GM12875 (cell line): ENCODE measurements around the gene AK2.

Source experiments
- H3K4me3 ChIP-seq: one replicate; pipeline ENCODE4 v1.5.1; 2011; ENCODE audit warnings: low read depth, low read length, control low read depth
- TF ChIP-seq, protein P1 (sequence below): IDR thresholded peaks from 2 replicates; pipeline ENCODE4 v1.5.1; 2011; ENCODE audit warnings: low read depth, mild to moderate bottlenecking, control low read depth, inconsistent platforms, low read length, moderate library complexity, borderline replicate concordance; ENCODE audit not compliant: insufficient read depth

The AK2 gene

DNA sequence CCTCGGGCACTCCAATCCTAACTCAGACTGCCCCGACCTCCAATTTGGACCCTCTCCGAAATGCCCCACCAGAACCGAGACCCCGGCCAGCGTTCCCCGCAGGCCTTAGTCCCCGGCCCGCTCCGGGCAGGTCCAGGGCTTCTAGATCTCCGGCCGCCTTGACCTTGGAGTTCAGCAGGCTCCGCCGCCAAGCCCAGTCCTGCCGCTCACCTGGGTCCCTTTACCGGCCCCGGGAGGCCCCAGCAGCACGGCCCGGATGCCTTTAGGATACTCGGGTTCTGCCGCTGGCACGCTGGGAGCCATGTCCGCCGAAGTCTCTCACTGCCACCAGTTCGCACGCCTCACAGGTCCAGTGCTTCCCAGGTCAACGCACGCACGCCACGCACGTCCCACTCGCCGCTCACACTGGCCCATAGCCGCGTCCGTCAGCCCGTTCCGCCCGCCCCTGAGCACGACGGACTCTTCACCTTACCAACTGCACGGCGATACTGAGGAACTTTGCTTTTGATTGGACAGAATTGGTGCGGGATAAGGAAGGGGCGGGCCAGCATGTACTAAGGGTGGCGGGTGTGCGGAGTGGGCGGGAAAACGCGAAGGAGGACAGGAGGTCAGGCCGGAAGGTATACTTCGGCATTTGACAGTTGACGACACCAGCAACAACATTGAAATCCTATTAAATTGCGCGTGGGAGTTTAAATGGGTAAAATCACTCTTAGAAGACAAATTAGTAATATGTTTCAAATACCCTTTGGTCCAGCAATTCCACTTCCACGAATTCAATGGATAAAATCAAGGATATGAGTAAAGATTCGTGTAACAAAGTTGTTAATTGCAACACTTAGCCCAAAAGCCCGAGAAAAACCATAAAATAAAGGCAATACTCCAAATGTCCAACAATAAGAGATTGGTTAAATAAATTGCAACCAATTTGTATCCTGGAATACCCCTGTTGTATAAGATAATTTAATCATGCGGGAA lies at the start of gene AK2:
AK2 (minus strand) TSS at position 358 of the 978 bp plus-strand sequence; CDS start at position 303, 55 bp downstream.
- TF ChIP-seq, protein P1, sequence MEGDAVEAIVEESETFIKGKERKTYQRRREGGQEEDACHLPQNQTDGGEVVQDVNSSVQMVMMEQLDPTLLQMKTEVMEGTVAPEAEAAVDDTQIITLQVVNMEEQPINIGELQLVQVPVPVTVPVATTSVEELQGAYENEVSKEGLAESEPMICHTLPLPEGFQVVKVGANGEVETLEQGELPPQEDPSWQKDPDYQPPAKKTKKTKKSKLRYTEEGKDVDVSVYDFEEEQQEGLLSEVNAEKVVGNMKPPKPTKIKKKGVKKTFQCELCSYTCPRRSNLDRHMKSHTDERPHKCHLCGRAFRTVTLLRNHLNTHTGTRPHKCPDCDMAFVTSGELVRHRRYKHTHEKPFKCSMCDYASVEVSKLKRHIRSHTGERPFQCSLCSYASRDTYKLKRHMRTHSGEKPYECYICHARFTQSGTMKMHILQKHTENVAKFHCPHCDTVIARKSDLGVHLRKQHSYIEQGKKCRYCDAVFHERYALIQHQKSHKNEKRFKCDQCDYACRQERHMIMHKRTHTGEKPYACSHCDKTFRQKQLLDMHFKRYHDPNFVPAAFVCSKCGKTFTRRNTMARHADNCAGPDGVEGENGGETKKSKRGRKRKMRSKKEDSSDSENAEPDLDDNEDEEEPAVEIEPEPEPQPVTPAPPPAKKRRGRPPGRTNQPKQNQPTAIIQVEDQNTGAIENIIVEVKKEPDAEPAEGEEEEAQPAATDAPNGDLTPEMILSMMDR, result no peak

DNA sequence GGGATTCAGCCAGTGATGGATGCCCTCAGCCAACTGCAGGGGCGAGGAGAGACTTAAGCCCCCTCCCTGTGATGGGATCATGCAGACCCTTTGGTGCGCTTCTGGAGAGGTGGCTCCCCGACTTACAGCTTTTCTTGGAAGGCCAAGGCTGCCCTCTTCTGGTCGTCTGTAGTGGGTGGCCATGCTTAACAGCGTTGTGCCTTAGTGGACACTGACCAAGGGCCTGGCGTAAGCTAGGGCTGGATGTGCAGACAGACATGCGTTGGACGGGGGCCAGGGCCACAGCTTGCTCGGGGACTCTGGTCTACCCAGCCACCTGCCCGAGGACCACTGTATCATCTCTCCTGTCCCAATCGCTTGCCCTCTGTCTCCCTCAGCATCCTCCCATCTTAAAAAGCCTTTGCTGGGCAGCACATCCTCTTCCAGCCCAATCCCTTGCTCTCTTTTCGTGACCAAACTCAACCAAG lies 49.7 kb upstream of the AK2 start:
- TF ChIP-seq, protein P1, result peak; percentile 72
- no peak overlapping the region for H3K4me3 ChIP-seq

More for the DNA sequence above, at the start of gene AK2:
- H3K4me3 ChIP-seq, result peak within 1 kb of the TSS; percentile 87

DNA sequence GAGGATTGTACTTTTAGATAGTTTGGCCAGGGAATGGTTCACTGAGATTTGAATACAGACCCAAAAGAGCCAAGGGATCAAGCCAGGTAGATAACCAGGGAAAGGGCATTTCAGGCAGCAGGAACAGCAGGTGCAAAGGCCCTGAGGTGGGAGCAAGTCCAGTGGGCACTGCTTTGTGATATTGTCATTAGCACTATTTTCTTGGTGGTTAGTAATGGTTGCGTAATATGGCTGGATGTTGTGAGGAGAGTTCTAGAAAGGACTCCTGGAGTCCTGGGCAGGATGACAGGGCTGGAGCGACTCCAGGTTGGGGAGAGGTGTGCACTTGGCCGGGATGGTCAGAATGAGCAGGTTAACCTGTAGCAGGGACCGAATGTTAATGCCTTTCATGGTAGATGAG lies 48.6 kb upstream of the AK2 start:
- TF ChIP-seq, protein P1, result no peak
- H3K4me3 ChIP-seq, result no peak overlapping the region

DNA sequence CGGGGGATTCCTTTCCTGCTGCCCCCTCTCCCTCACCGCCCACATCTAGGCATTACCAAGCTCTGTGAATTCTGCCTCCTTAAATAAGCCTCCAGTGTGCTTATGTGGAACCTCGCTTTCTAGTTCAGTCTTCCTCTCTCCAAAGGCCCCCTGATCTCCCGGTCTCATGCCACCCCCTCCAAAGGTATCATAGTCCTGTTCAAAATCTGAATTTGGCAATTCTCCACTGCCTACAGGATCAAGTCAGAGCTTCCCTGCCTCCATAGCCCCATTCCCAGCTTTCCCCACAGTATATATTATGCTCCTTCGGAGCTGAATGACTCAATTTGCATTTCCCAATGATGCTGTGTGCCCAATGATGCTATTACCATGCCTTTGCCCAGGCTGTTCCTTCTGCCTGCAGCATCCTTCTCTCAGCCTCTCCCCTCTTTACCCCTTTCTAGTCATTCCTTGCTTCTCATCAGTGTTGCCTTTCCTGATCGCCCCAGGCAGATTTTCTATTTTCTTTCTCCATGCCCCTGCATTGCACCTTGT lies 46.0 kb upstream of the AK2 start:
- no peak overlapping the region for H3K4me3 ChIP-seq
- TF ChIP-seq, protein P1, result no peak

DNA sequence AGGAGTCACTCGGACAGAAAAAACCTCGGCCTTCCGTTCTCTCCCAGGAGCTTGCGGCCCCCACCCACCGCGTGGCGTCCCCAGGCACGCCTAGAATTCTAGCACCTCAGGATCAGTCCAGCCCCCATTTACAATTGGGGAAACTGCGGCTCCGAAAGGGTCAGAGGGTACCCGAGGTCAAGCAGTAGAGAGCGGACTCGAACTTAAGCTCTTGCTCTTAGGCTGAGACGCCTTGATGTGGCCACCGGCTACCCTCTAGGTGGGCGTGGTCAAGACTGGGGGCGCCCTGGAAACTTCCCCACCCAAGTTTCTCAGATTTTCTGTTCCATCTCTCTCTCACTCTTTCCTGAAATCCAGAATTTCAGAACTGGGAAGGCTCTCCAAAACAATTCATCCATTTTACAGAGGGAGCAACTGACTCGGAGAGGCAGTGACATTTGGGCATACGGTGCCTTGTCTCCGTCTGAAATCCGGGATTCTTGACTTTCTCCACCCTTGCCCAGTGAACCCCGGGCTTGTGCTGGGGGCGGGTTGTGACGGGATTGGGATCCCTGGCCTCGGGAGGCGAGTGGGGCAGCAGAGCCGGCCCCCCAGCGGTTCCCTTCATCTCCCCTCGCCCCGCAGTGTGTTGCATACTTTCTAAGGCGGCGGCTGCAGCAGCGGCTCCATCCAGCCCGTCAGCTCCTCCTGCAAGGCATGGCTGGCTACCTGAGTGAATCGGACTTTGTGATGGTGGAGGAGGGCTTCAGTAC lies 45.0 kb upstream of the AK2 start:
- peak overlapping the region; percentile 60 for H3K4me3 ChIP-seq
- TF ChIP-seq, protein P1, result no peak

DNA sequence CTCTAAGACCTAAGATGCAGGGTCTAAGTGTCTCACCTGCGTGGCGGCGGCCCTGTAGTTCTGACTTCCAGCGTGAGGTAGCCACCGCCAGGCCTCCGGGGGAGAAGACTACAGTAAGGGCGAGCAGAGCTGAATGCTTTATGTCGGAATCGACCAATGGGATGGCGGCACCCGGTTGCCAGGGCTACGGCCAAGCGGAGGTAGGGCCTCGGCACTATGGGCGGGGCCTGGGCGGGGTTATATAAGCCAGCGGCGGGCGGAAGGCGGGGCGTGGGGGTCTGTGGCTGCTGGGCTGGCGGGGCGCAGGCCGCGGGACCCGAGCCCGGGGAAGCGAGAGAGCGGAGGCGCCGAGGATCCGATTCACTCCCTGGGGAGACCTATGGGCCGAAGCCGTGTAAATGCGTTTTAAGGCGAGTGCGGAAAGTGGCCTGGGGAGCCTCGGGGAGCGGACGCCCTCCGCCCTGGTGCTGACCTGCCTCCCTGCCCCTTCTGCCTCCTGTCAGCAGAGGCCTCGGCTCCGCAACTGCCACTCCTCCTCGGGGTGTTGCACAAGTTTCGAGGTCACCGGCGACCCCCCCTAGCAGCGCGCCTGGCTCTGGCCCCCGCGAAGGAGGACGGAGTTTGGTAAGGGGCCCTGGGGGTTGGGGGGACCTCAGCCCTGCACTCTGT lies 44.3 kb upstream of the AK2 start, which contains the start of gene AZIN2:
AZIN2 (plus strand) TSS at position 269 of the 669 bp plus-strand sequence. CDS start 1,097 bp downstream, outside the sequence.
- TF ChIP-seq, protein P1, result no peak
- H3K4me3 ChIP-seq, result peak within 1 kb of the TSS; percentile 60
